Endothelial cell of umbilical vein (primary cell): Measurements from ENCODE around the gene DAO. TPM values are rescaled to one million over a fixed set of nuclear protein-coding genes. Genes with fewer than 3 reads are reported as not detected.

Experiments used
- BruUV-seq: library from RNA; stranded (reverse); fragments of 400-500 nt; replicated peaks from 2 replicates; lab custom pipeline; 2021; lab: Mats Ljungman, UMichigan
- CTCF ChIA-PET: fragments of 300-600, 350-600 bp; sonication (Branson Sonifier 250); formaldehyde crosslinking; loops from one replicate; lab custom pipeline; 2021; ENCODE audit warnings: antibody characterized with exemption, inconsistent platforms; lab: Charles Lee
- POLR2A ChIA-PET: fragments of 300-600, 350-600 bp; sonication (Branson Sonifier 250); formaldehyde crosslinking; loops from one replicate; lab custom pipeline; 2021; ENCODE audit warnings: antibody characterized with exemption, inconsistent platforms; lab: Charles Lee
- DNase-seq: peaks from one replicate; pipeline ENCODE4 v3.0.0-alpha.2; 2011; ENCODE audit warnings: low read depth, low spot score
- FAIRE-seq: peaks from 2 replicates; lab custom pipeline; 2011; peaks lifted over from hg19 to GRCh38; lab: Jason Lieb, UNC
- H2AFZ ChIP-seq: 2 replicates; pipeline ENCODE4 v1.6.0; 2012; ENCODE audit warnings: low read depth, low read length, control low read depth, inconsistent platforms
- H3K27ac ChIP-seq: 2 replicates; pipeline ENCODE4 v1.5.1; 2011; ENCODE audit warnings: low read depth, mild to moderate bottlenecking, control low read depth, low read length, moderate library complexity; ENCODE audit not compliant: insufficient read depth
- H3K27me3 ChIP-seq, 2 experiments: 2 replicates each; pipeline versions ENCODE4 v1.6.0 to v1.6.1; 2011; ENCODE audit warnings: low read length in 2 of 2, mixed read lengths in 1 of 2; ENCODE audit not compliant: control insufficient read depth in 2 of 2, insufficient read depth in 2 of 2
- H3K36me3 ChIP-seq, 2 experiments: 2 replicates in 1 of 2; 3 replicates in 1 of 2; pipeline ENCODE4 v1.5.1; 2011; ENCODE audit warnings: low read length in 2 of 2, mild to moderate bottlenecking in 1 of 2, moderate library complexity in 1 of 2; ENCODE audit not compliant: control insufficient read depth in 2 of 2, insufficient read depth in 2 of 2; ENCODE audit errors: extremely low read depth in 1 of 2
- H3K4me1 ChIP-seq: 3 replicates; pipeline ENCODE4 v1.5.1; 2011; ENCODE audit warnings: mild to moderate bottlenecking, low read length; ENCODE audit not compliant: control insufficient read depth, insufficient read depth; ENCODE audit errors: extremely low read depth
- H3K4me2 ChIP-seq: 2 replicates; pipeline ENCODE4 v1.6.1; 2011; ENCODE audit warnings: low read length, control low read depth, mixed read lengths; ENCODE audit not compliant: insufficient read depth
- H3K4me3 ChIP-seq, 3 experiments: fragments of 200-600 bp in 1 of 3; sonication (generic), shearing (Covaris generic) in 1 of 3; replicated peaks in 1 of 3; 2 replicates each; pipeline ENCODE4 v1.5.1; 2011 to 2016; ENCODE audit warnings: control low read depth in 3 of 3, low read length in 3 of 3, mild to moderate bottlenecking in 2 of 3, inconsistent platforms in 1 of 3, low read depth in 1 of 3, moderate library complexity in 1 of 3; ENCODE audit not compliant: insufficient read depth in 1 of 3
- H3K79me2 ChIP-seq: 2 replicates; pipeline ENCODE4 v1.6.0; 2012; ENCODE audit warnings: low read length, inconsistent platforms; ENCODE audit not compliant: control insufficient read depth, insufficient read depth
- H3K9ac ChIP-seq: replicated peaks from 2 replicates; pipeline ENCODE3; 2011; ENCODE audit warnings: low read length, control low read depth; ENCODE audit not compliant: insufficient read depth; ENCODE audit errors: extremely low read depth
- H3K9me1 ChIP-seq: replicated peaks from 3 replicates; pipeline ENCODE4 v1.6.0; 2011; ENCODE audit warnings: mild to moderate bottlenecking, low read length; ENCODE audit not compliant: control insufficient read depth, insufficient read depth; ENCODE audit errors: extremely low read depth
- H3K9me3 ChIP-seq: replicated peaks from 2 replicates; pipeline ENCODE4 v1.5.1; 2012; ENCODE audit warnings: low read length, inconsistent platforms; ENCODE audit not compliant: control insufficient read depth, insufficient read depth
- H4K20me1 ChIP-seq: replicated peaks from 2 replicates; pipeline ENCODE3; 2011; ENCODE audit warnings: mild to moderate bottlenecking, low read length; ENCODE audit not compliant: control insufficient read depth, insufficient read depth; ENCODE audit errors: extremely low read depth
- EZH2 ChIP-seq: IDR thresholded peaks from 2 replicates; pipeline ENCODE4 v1.6.1; 2012; ENCODE audit warnings: borderline replicate concordance, low read depth, mild to moderate bottlenecking, moderate library complexity, low read length, inconsistent platforms; ENCODE audit not compliant: severe bottlenecking
- FOS ChIP-seq: IDR thresholded peaks from 2 replicates; pipeline ENCODE4 v1.6.1; 2011; ENCODE audit warnings: mild to moderate bottlenecking, low read length, moderate library complexity, borderline replicate concordance; ENCODE audit not compliant: insufficient read depth
- GATA2 ChIP-seq: IDR thresholded peaks from 2 replicates; pipeline ENCODE4 v1.7.0; 2011; ENCODE audit warnings: low read depth, mild to moderate bottlenecking, moderate library complexity, mixed read lengths, low read length; ENCODE audit not compliant: insufficient read length, insufficient read depth
- JUN ChIP-seq: IDR thresholded peaks from 2 replicates; pipeline ENCODE4 v1.6.1; 2011; ENCODE audit warnings: borderline replicate concordance, low read depth; ENCODE audit not compliant: insufficient read length, insufficient read depth
- MYC ChIP-seq: IDR thresholded peaks from one replicate; pipeline ENCODE4 v1.6.1; 2011; ENCODE audit warnings: mild to moderate bottlenecking, low read depth, low read length
- POLR2A ChIP-seq: IDR thresholded peaks from 2 replicates; pipeline ENCODE4 v1.6.1; 2012; ENCODE audit warnings: low read depth, mild to moderate bottlenecking, control low read depth, low read length
- POLR2AphosphoS5 ChIP-seq: IDR thresholded peaks from 2 replicates; pipeline ENCODE4 v1.6.1; 2012; ENCODE audit warnings: low read depth, mild to moderate bottlenecking, control low read depth, low read length, moderate library complexity; ENCODE audit not compliant: insufficient read depth
- dilution Hi-C: fragments of 300-500 bp; cut with MboI; formaldehyde crosslinking; loops from one replicate; pipeline ENCODE4 v1.15.0; 2019; ENCODE audit warnings: low sequenced_read_pairs; ENCODE audit not compliant: extremely low pct_ligation_motif_present
- intact Hi-C: fragments of 100-400 bp; cut with micrococcal nuclease; formaldehyde crosslinking; loops from one replicate; pipeline ENCODE4 v1.10.0; 2022
- polyA plus RNA-seq, 4 experiments: library from polyadenylated mRNA; depleted of rRNA in 3 of 4; stranded (reverse) in 3 of 4; unstranded in 1 of 4; fragments of >200 nt; gene quantifications; 2 replicates each; pipeline versions ENCODE4 v1.2.1 to v1.2.3, GENCODE V29; 2011 to 2012; ENCODE audit warnings: missing spikeins in 1 of 4
- total RNA-seq: library from RNA; stranded (reverse); gene quantifications from 2 replicates; pipeline ENCODE4 v1.2.3, GENCODE V29; 2021
- TF ChIP-seq, protein P1 (sequence below), 2 donors: IDR thresholded peaks; 1 replicate in 1 of 2; 2 replicates in 1 of 2; pipeline ENCODE4 v1.5.1; 2011; ENCODE audit warnings: low read length in 2 of 2, mild to moderate bottlenecking in 2 of 2, moderate library complexity in 2 of 2, control low read depth in 1 of 2, inconsistent platforms in 1 of 2, low read depth in 1 of 2; ENCODE audit not compliant: insufficient read depth in 1 of 2; ENCODE audit errors: extremely low read depth in 1 of 2
- TF ChIP-seq, protein P2 (sequence below): IDR thresholded peaks from 2 replicates; pipeline ENCODE4 v1.6.1; 2011; ENCODE audit not compliant: insufficient read depth, insufficient read length

Gene DAO
- total and polyA plus RNA-seq, 2 donors (not counting 3 experiments of a cell fraction or from before 2014, with no cell fraction given), result not detected

DNA sequence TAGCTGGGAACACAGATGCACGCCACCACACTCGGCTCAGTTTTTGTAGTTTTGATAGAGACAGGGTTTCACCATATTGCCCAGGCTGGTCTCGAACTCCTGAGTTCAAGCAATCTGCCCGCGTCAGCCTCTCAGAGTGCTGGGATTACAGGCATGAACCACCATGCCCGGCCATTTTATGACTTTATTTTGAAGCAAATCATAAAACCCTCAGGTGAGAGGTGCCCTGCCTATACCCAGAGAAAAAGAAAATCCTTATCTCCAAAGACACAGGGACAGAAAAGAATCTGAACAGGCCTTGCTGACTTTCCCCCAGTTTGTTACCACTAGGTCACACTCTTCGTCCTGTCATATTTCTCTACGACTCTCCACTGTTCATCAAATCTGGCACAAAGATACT is 48.8 kb downstream of the DAO start:
- H3K79me2 ChIP-seq, result no peaks in the 10 kb centered on the region
- BruUV-seq, result no TSS peak
- H3K27ac ChIP-seq, result no peak overlapping the region
- H3K4me1 ChIP-seq, result no peaks in the 10 kb centered on the region
- no peak for FAIRE-seq
- H3K9ac ChIP-seq, result no peak overlapping the region
- no peaks in the 10 kb centered on the region for H4K20me1 ChIP-seq
- dilution Hi-C loops, result no loop called here
- CTCF ChIA-PET, result interaction anchor here (1.9 kb wide), 1 partner anchor 22 kb away, joined by 9 read pairs; no protein-coding TSS in a partner anchor
- intact Hi-C loops, result no loop called here
- POLR2A ChIA-PET, result no interaction called here
- no peak overlapping the region for H3K4me3 ChIP-seq
- no peaks in the 10 kb centered on the region for H3K27me3 ChIP-seq
- TF ChIP-seq POLR2AphosphoS5 (no peak), JUN (no peak), MYC (no peak), EZH2 (no peak), POLR2A (no peak), FOS (no peak), GATA2 (no peak)
- TF ChIP-seq, protein P1, sequence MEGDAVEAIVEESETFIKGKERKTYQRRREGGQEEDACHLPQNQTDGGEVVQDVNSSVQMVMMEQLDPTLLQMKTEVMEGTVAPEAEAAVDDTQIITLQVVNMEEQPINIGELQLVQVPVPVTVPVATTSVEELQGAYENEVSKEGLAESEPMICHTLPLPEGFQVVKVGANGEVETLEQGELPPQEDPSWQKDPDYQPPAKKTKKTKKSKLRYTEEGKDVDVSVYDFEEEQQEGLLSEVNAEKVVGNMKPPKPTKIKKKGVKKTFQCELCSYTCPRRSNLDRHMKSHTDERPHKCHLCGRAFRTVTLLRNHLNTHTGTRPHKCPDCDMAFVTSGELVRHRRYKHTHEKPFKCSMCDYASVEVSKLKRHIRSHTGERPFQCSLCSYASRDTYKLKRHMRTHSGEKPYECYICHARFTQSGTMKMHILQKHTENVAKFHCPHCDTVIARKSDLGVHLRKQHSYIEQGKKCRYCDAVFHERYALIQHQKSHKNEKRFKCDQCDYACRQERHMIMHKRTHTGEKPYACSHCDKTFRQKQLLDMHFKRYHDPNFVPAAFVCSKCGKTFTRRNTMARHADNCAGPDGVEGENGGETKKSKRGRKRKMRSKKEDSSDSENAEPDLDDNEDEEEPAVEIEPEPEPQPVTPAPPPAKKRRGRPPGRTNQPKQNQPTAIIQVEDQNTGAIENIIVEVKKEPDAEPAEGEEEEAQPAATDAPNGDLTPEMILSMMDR (IDR thresholded peaks at IDR 0.05; ENCODE audit: extremely low read depth in 1 of 2, insufficient read depth in 1 of 2, low read depth in 1 of 2, low read length in 2 of 2), result no peak
- TF ChIP-seq, protein P2, sequence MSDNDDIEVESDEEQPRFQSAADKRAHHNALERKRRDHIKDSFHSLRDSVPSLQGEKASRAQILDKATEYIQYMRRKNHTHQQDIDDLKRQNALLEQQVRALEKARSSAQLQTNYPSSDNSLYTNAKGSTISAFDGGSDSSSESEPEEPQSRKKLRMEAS, result no peak
- no peaks in the 10 kb centered on the region for H3K9me3 ChIP-seq
- no peak for DNase-seq
- no peaks in the 10 kb centered on the region for H3K36me3 ChIP-seq
- no peak overlapping the region for H3K4me2 ChIP-seq
- H2AFZ ChIP-seq, result no peak overlapping the region
- no peaks in the 10 kb centered on the region for H3K9me1 ChIP-seq
